Esophagus muscularis mucosa (tissue), 3 donors: ENCODE results near the gene MECR.

ENCODE experiments used
- CTCF ChIP-seq, 3 experiments: fragments of 200-600 bp in 2 of 3; fragments of 450-650 bp in 1 of 3; sonication (generic) in 2 of 3; IDR thresholded peaks; one replicate each; pipeline ENCODE4 v1.5.1; 2017 to 2019; ENCODE audit warnings: antibody characterized with exemption in 3 of 3, mild to moderate bottlenecking in 2 of 3, moderate library complexity in 1 of 3
- POLR2A ChIP-seq: fragments of 450-650 bp; IDR thresholded peaks from one replicate; pipeline ENCODE4 v1.6.1; 2017; ENCODE audit warnings: antibody characterized with exemption, moderate library complexity, mild to moderate bottlenecking, low read depth

GRCh38 chr1:29232387-29232786 is 1.7 kb upstream of the MECR start:
- TF ChIP-seq CTCF (IDR thresholded peaks at IDR 0.05) (no peak), POLR2A (no peak)
